ENCODE measurements around the gene SPN.
"Not testable (repeated sequence)": the region's sequence is repeated elsewhere in the genome, so short reads cannot be mapped to it uniquely, and the experiment has no call there.

The SPN gene, protein sequence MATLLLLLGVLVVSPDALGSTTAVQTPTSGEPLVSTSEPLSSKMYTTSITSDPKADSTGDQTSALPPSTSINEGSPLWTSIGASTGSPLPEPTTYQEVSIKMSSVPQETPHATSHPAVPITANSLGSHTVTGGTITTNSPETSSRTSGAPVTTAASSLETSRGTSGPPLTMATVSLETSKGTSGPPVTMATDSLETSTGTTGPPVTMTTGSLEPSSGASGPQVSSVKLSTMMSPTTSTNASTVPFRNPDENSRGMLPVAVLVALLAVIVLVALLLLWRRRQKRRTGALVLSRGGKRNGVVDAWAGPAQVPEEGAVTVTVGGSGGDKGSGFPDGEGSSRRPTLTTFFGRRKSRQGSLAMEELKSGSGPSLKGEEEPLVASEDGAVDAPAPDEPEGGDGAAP

GRCh38 chr16:29663016-29663806, at the start of gene SPN:
SPN (plus strand) TSS chr16:29663247; CDS start chr16:29663729, 482 bp downstream.
- peak; percentile 70 for DNase-seq
- ATAC-seq = peak; percentile 38

DNA sequence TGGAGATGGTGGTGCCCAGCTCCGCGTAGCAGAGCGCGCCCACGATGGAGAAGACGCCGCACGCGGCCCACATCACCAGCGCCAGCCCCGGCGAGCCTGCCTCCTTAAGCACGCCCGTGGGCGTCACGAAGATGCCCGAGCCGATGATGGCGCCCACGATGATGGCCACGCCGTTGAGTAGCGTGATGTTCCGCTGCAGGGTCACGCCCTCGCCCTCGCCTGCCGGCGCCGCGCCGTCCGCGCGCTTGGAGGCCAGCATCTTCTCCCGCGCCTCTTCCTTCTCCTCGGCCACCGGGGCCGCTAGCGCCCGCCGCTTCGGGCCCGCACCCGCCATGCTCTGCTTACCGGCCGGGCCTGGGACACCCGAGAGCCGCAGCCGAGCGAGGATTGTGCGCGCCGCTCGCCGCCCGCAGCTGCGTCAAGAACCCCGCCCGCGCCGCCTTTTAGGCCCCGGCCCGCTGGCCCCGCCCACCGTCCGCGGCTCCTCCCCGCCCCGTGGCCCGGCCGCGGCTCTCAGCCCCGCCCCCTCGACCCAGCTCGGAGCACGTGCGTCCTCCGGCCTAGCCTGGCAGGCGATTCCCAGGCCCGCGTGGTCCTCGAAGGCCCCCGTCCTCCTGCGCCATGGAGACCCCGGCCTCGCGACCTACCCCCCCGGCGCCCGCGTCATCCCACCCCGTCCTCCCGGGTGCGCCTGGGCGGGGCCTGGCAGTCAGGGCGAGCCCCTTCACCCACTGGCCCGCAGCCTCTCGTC, 49.6 kb upstream of the SPN start:
- ATAC-seq = peak; percentile 62
- peak; percentile 96 for DNase-seq

DNA sequence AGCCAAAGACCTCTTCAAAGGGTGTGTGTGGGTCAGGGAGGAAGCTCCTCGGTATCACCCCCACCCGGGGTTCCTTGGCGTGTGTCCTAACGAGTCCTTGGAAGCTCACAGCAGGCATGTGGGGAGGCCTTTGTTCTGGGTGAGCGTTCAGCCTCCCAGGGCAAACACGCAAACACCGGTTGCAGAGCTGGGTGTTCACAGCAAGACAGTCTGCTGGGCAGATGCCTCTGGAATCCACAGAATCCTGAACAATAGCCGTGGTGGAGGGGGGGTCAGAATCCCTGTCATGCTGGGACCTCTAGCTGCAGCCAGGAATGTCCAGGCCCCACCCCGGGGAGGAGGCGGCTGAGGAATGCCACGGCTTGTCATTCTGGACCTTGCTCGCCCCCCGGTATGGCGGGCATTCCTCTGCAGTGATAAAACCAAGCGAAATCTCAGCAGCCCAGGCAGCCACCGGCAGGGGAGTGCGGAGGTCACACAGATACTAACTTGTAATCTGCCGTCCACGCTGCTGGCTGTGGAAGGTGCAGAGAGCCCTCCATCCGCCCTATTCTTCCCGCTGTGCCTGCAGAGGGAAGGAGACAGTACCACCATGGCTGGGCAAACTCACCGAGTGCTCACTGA, 48.2 kb upstream of the SPN start:
- not testable (repeated sequence) for ATAC-seq

GRCh38 chr16:29616127-29616526, 46.9 kb upstream of the SPN start:
- not testable (repeated sequence) for DNase-seq, ATAC-seq

More for the DNA sequence above, 48.2 kb upstream of the SPN start:
- not testable (repeated sequence) for DNase-seq

- DNase-seq = peak; percentile 59
- ATAC-seq = peak; percentile 61
These were observed 42.5 kb upstream of the SPN start for GRCh38 chr16:29620591-29620990.

GRCh38 chr16:29622738-29623137, 40.3 kb upstream of the SPN start:
- ATAC-seq, DNase-seq: not testable (repeated sequence)

- not testable (repeated sequence) for DNase-seq
These were observed 39.8 kb upstream of the SPN start for GRCh38 chr16:29623253-29623652.

DNA sequence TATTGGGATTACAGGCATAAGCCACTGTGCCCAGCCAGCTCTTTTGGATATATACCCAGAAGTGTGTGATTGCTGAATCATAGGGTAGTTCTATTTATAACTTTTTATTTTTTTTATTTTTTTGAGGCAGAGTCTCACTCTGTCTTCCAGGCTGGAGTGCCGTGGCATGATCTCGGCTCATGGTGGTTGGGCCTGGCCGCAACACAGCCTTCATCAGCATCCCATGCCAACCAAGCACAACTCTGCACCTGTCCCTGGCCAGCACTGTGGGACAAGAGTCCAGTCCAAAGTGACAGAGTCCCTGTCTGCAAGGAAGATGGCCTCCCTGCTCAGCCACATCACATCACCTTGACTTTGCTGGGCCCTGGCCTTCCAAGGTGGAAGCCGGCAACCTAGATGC, 37.9 kb upstream of the SPN start:
- not testable (repeated sequence) for ATAC-seq, DNase-seq

More at GRCh38 chr16:29623253-29623652, 39.8 kb upstream of the SPN start:
- not testable (repeated sequence) for ATAC-seq

DNA sequence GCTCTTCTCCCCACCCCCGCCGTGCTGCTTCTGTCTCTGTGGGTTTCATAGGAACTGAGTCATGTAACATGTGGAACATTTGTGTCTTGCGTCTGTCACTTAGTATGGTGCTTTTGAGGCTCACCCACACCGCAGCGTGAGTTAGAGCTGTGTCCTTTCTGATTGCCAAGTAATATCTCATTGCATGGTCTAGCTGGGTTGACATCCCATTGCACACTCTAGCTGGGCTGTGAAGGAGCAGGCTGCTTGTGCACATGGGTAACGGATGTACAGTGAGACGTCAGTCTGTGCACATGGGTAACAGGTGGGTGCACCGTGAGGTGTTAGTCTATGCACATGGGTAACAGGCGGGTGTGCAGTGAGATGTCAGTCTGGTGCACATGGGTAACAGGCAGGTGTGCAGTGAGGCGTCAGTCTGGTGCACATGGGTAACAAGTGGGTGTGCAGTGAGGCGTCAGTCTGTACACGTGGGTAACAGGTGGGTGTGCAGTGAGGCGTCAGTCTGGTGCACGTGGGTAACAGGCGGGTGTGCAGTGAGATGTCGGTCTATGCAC, 36.2 kb upstream of the SPN start:
- peak; percentile 99 for ATAC-seq

DNA sequence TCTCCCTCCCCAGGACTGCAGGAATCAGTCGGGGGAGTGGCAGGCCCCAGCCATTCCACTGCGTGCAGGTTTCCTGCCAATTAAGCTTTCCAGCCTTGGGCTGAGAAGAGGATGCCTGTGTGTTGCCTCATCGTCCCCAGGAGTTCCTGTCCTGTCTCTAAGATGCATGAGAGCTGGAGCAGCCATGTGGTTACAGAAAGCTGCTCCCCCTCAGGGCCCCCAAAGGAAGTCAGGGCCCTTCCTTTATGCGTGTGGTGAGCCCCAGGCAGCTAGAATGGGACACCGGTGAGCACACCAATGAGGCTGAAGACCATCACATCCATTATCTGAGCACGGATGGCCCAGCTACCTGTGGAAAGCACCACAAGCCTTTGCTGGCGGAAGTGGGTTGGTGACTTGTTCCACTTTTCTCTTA, 35.4 kb upstream of the SPN start:
- not testable (repeated sequence) for DNase-seq
- peak; percentile 6 for ATAC-seq

More for the DNA sequence above, 36.2 kb upstream of the SPN start:
- peak; percentile 45 for DNase-seq

DNA sequence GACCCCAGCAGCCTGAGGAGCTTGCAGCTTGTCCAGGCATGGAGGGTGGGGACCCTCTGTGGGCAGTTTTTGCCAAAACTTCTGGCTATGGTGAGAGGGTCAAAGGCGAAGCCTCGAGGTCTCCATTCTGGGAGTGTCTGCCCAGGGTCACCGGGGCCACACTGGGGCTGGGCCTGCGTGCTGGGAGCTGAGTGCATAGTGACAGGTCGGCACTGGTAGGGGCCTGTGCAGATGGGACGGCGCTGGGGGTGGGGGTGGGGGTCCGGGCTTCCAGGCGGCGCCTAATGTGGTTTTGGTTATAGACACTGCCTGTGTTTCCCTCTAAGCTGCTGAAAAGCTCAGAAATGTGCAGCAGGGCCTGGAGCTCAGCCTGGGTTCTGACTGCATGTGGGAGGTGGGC, 34.3 kb upstream of the SPN start:
- DNase-seq, ATAC-seq: not testable (repeated sequence)

DNA sequence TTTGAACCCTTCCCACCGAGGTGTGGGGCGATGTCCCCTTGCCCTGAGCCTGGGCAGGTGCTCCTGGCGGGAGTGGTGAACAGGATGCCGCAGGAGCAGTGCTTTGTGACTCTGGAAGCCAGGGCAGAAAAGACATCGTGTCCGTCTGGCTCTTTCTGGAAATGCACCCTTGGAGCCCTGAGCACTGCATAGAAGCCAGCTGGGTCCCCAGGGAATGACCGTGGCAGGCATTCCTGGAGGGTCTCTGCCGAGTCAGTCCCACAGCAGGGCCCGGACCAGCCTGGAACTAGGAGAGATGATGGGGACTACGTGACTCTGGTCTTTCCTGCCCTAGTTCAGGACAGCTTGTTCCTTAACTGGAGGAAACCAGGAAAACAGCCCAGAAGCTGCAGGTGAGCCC, 33.7 kb upstream of the SPN start:
- DNase-seq, ATAC-seq: not testable (repeated sequence)

DNA sequence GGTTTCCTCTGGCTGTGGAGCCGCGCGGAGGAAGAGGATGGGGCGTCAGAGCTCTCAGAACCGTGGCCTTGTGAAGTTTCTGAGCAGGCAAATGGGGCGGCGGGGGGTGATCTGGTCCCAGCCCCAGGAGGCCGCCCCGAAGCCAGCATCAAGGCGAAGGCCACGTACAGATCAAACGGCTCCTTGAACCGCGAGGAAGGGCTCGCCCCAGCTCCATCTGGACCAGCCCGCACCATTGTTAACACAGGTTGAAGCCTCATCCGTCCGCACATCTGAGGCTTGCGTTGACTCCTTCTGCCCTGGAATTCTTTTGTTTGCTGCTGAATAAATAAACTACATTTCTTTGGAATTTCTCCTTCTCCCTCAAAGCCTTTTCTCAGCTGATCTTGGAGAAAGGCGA, 31.4 kb upstream of the SPN start:
- not testable (repeated sequence) for DNase-seq, ATAC-seq

DNA sequence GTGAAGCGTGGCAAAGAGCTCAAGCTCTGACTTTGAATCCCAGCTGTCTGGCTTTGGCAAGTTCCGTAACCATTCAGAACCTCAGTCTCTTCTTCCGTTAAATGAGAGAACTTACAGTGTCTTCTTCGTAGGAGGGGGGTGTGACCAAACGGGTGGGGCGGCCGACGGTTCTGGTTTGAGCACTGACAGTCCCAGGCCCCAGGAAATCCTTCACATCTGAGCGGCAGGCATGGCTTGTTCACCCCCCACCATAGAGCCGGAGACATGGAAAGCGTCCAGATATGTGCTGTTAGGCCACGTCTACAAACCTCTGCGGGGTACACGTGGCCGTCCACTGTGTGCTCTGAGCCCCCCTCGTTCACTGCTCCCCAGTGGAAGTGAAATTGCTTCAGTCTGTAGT, 27.1 kb upstream of the SPN start:
- not testable (repeated sequence) for ATAC-seq, DNase-seq

- not testable (repeated sequence) for DNase-seq, ATAC-seq
These were observed 26.7 kb upstream of the SPN start for GRCh38 chr16:29636368-29636767.

DNA sequence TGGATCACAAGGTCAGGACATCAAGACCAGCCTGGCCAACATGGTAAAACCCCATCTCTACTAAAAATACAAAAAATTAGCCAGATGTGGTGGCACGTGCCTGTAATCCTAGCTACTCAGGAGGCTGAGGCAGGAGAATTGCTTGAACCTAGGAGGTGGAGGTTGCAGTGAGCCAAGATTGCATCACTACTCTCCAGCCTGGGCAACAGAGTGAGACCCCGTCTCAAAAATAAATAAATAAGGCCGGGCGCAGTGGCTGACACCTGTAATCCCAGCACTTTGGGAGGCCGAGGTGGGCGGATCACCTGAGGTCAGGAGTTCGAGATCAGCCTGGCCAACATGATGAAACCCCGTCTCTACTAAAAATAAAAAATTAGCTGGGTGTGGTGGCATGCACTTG, 24.3 kb upstream of the SPN start:
- ATAC-seq, DNase-seq: not testable (repeated sequence)

- ATAC-seq (peak; percentile 53), DNase-seq (no peak)
These were observed 21.5 kb upstream of the SPN start for GRCh38 chr16:29641561-29641960.

GRCh38 chr16:29643596-29643995, 19.5 kb upstream of the SPN start:
- DNase-seq (no peak), ATAC-seq (no peak)

DNA sequence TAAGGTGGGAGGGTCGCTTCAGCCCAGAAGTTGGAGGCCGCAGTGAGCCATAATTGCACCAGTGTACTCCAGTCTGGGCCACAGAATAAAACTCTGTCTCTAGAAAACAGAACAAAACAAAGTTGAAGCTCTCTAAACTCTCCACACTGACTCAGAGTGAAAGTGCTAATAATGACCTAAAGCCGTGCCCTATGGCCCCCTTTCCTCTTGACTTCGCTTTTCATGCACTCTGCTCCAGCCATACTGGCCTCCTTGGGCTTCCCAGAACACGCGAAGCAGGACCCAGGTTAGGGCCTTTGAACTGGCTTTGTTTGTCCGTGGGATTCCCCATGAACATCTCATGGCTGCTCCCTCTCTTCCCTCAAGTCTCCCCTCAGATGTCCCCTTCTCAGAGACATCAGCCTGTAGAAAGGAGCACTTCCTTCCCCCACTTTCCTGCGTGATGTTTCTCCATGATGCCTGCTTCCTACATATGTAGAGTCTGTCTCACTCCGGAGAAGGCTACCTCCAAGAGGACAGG, 18.6 kb upstream of the SPN start:
- no peak for ATAC-seq

DNA sequence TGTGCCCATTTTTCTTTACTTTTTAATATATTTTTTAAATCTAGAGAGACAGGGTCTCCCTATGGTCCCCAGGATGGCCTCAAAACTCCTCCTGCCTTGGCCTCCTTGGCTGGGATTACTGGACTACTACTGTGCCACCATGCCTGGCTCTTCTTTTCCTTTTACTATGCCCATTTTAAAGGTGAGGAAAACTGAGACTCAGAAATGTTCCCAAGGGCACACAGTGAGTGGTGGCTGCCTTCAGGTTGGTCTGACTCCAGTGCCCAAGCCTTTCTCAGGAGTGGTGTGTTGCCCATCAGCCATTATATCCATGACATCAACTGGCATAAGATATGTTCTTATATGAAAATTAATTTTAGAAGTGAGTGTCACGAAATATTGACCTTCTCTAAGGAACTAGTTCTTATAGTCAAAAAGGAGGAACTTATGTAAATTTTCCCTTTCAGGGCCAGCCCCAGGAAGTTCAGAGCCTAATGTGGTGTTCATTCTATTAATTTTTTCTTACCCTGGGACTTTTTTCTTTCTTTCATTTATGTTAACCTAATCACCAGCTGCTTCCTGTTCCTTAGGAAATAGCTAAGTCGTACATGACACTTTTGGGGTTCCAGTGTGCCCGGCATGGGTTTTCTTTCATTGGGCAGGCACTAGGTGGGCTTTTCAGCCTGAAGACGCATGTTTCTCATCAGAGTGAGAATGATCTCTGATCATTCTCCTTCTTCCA, 17.9 kb upstream of the SPN start:
- no peak for ATAC-seq
- no peak for DNase-seq

More for the DNA sequence above, 18.6 kb upstream of the SPN start:
- no peak for DNase-seq

Data from stimulated activated naive CD8-positive, alpha-beta T cell treated with anti-CD3 and anti-CD28 coated beads, Interleukin-15, Interleukin-2, amounts not matched to agents 100 U/mL and 50 U/mL, for 24 hours (primary cell).